Memory B cell (primary cell): Measurements from ENCODE around the gene BCORL1.

Experiments
- ATAC-seq: fragments of 150-1000 bp; cut with Tn5 transposase; 2 replicates; pipeline ENCODE4 v1.10.0; 2021; ENCODE audit warnings: low read depth, mild to moderate bottlenecking, moderate library complexity
- DNase-seq, 2 donors: peaks; one replicate each; pipeline ENCODE4 v3.0.0; 2022; ENCODE audit warnings: low spot score in 2 of 2
- H3K27ac Mint-ChIP-seq: one replicate; pipeline ENCODE4 v1.8.0; 2022; ENCODE audit warnings: mild to moderate bottlenecking, moderate library complexity, mixed read lengths
- H3K27me3 Mint-ChIP-seq: one replicate; pipeline ENCODE4 v1.8.0; 2022; ENCODE audit warnings: mixed read lengths
- H3K36me3 Mint-ChIP-seq: one replicate; pipeline ENCODE4 v1.8.0; 2022; ENCODE audit warnings: mild to moderate bottlenecking, mixed read lengths
- H3K4me1 Mint-ChIP-seq: one replicate; pipeline ENCODE4 v1.8.0; 2022; ENCODE audit warnings: mixed read lengths
- H3K4me3 Mint-ChIP-seq: one replicate; pipeline ENCODE4 v1.8.0; 2022; ENCODE audit warnings: mild to moderate bottlenecking, moderate library complexity, mixed read lengths
- H3K9me3 Mint-ChIP-seq: one replicate; pipeline ENCODE4 v1.8.0; 2022; ENCODE audit warnings: mixed read lengths

The BCORL1 gene

GRCh38 chrX:130091980-130092522 lies 109.6 kb downstream of the BCORL1 start:
- Mint-ChIP-seq H3K9me3 (no peaks in the 10 kb centered on the region), H3K27ac (peak overlapping the region; percentile 87), H3K27me3 (no peaks in the 10 kb centered on the region), H3K36me3 (peaks cover 3% of the 10 kb centered on the region), H3K4me3 (peak overlapping the region; percentile 88), H3K4me1 (peaks cover 19% of the 10 kb centered on the region)
- DNase-seq: peak; percentile 58 to 70
- ATAC-seq: peak; percentile 94

GRCh38 chrX:130093271-130093670 lies 110.8 kb downstream of the BCORL1 start:
- Mint-ChIP-seq H3K4me3 (no peak overlapping the region), H3K4me1 (peaks cover 17% of the 10 kb centered on the region), H3K27me3 (no peaks in the 10 kb centered on the region), H3K27ac (no peak overlapping the region), H3K9me3 (no peaks in the 10 kb centered on the region), H3K36me3 (no peaks in the 10 kb centered on the region)
- ATAC-seq (no peak), DNase-seq (no peak)

- no peaks in the 10 kb centered on the region for H3K36me3 Mint-ChIP-seq
- peak overlapping the region; percentile 41 for H3K27ac Mint-ChIP-seq
- H3K27me3 Mint-ChIP-seq: no peaks in the 10 kb centered on the region
- ATAC-seq (no peak), DNase-seq (no peak)
- peaks cover 14% of the 10 kb centered on the region for H3K4me1 Mint-ChIP-seq
- H3K9me3 Mint-ChIP-seq: no peaks in the 10 kb centered on the region
- no peak overlapping the region for H3K4me3 Mint-ChIP-seq
Measured at GRCh38 chrX:130094696-130095095, 112.3 kb downstream of the BCORL1 start.

- Mint-ChIP-seq H3K9me3 (no peaks in the 10 kb centered on the region), H3K27me3 (no peaks in the 10 kb centered on the region), H3K27ac (peak overlapping the region; percentile 41), H3K4me1 (peaks cover 12% of the 10 kb centered on the region), H3K4me3 (no peak overlapping the region), H3K36me3 (no peaks in the 10 kb centered on the region)
- no peak for ATAC-seq
- no peak for DNase-seq
Measured at GRCh38 chrX:130095249-130096030, 113.0 kb downstream of the BCORL1 start.

GRCh38 chrX:130097507-130098209 lies 115.2 kb downstream of the BCORL1 start:
- Mint-ChIP-seq H3K9me3 (no peaks in the 10 kb centered on the region), H3K4me1 (peaks cover 8% of the 10 kb centered on the region), H3K36me3 (peaks cover 2% of the 10 kb centered on the region), H3K27ac (no peak overlapping the region), H3K4me3 (no peak overlapping the region), H3K27me3 (no peaks in the 10 kb centered on the region)
- ATAC-seq (no peak), DNase-seq (no peak)

GRCh38 chrX:130098210-130098552 lies 115.7 kb downstream of the BCORL1 start:
- Mint-ChIP-seq H3K4me1 (peaks cover 12% of the 10 kb centered on the region), H3K27me3 (no peaks in the 10 kb centered on the region), H3K36me3 (peaks cover 2% of the 10 kb centered on the region), H3K4me3 (no peak overlapping the region), H3K27ac (no peak overlapping the region), H3K9me3 (no peaks in the 10 kb centered on the region)
- DNase-seq (no peak), ATAC-seq (no peak)

- no peak overlapping the region for H3K4me3 Mint-ChIP-seq
- peaks cover 23% of the 10 kb centered on the region for H3K4me1 Mint-ChIP-seq
- H3K27me3 Mint-ChIP-seq: no peaks in the 10 kb centered on the region
- H3K9me3 Mint-ChIP-seq: no peaks in the 10 kb centered on the region
- ATAC-seq (no peak), DNase-seq (no peak)
- peak overlapping the region; percentile 63 for H3K27ac Mint-ChIP-seq
- H3K36me3 Mint-ChIP-seq: peaks cover 4% of the 10 kb centered on the region
Measured at GRCh38 chrX:130100180-130100579, 117.7 kb downstream of the BCORL1 start.

- ATAC-seq: no peak
- H3K27me3 Mint-ChIP-seq: no peaks in the 10 kb centered on the region
- H3K4me1 Mint-ChIP-seq: peaks cover 33% of the 10 kb centered on the region
- H3K36me3 Mint-ChIP-seq: peaks cover 6% of the 10 kb centered on the region
- DNase-seq: no peak
- H3K9me3 Mint-ChIP-seq: no peaks in the 10 kb centered on the region
- H3K27ac Mint-ChIP-seq: no peak overlapping the region
- H3K4me3 Mint-ChIP-seq: no peak overlapping the region
Measured at GRCh38 chrX:130103605-130104004, 121.2 kb downstream of the BCORL1 start.

- DNase-seq (no peak), ATAC-seq (no peak)
- Mint-ChIP-seq H3K27me3 (no peaks in the 10 kb centered on the region), H3K36me3 (peaks cover 6% of the 10 kb centered on the region), H3K4me3 (no peak overlapping the region), H3K4me1 (peaks cover 33% of the 10 kb centered on the region), H3K9me3 (no peaks in the 10 kb centered on the region), H3K27ac (peak overlapping the region; percentile 35)
Measured at GRCh38 chrX:130105244-130105643, 122.8 kb downstream of the BCORL1 start.

- Mint-ChIP-seq H3K27ac (peak overlapping the region; percentile 68), H3K27me3 (no peaks in the 10 kb centered on the region), H3K4me1 (peaks cover 31% of the 10 kb centered on the region), H3K36me3 (peaks cover 6% of the 10 kb centered on the region), H3K4me3 (peak overlapping the region; percentile 45), H3K9me3 (no peaks in the 10 kb centered on the region)
- DNase-seq (no peak), ATAC-seq (no peak)
Measured at GRCh38 chrX:130106071-130106470, 123.6 kb downstream of the BCORL1 start.
